Limb (tissue), 2 donors: ENCODE measurements around the gene C10orf90.
A peak's percentile ranks its signal among the peaks of the same experiment; 100 is the strongest.
"Not testable (repeated sequence)": the region's sequence is repeated elsewhere in the genome, so short reads cannot be mapped to it uniquely, and the experiment has no call there.

Source experiments
- DNase-seq, 2 donors: peaks; one replicate each; pipeline ENCODE4 v3.0.0-alpha.2; 2016; ENCODE audit errors: extremely low spot score in 2 of 2

Gene C10orf90

DNA sequence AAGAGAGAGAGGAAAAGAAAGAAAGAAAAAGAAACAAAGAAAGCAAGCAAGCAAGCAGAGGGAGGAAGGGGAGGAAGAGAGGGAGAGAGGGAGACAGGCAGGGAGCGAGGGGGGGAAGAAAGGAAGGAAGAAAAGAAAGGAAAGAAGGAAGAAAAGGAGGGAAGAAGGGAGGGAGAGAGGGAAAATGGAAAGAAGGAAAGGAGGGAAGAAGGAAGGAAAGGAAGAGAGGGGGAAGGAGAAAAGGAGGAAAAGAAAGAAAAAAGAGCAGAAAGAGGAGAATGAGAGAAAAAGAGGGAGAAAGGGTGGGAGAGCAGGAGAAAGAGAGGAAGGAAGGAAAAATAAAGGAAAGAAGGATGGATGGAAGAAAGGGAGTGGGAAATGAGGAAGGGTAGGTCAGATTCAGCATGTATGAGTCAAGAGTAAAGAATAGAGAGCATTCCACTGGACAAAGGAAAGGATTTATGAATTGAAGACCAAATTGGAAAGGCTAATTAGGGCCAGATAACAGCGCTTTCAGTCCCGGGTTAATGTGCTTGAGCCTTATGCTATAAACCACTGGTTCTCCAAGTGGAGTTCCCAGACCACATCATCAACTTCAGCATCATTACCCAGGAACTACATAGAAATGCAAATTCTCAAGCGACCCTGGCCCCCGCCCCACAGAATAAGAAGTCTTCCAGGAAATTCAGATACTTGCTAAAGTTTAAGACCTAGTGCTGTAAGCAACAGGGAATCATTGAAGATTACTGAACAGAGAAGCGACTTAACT, 85.1 kb downstream of the C10orf90 start:
- no peak for DNase-seq

DNA sequence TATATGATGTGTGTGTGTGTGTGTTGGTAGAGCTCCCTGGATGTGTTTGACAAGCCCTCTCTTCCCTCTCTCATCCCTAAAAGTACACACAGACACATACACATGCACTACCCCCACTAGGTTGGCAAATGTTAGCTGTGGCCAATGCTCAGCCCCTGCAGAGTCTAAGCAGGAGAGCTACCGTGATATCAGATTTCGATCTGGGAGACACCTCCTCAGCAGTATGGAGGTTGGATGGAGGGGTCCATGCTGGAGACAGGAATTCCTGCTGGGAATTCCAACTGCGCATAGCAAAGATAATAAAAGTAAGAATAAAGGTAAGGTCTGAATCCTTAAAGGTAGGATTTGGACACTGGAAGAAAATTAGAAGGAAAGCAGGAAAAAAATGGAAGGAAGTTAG, 85.7 kb downstream of the C10orf90 start:
- DNase-seq, result no peak

DNA sequence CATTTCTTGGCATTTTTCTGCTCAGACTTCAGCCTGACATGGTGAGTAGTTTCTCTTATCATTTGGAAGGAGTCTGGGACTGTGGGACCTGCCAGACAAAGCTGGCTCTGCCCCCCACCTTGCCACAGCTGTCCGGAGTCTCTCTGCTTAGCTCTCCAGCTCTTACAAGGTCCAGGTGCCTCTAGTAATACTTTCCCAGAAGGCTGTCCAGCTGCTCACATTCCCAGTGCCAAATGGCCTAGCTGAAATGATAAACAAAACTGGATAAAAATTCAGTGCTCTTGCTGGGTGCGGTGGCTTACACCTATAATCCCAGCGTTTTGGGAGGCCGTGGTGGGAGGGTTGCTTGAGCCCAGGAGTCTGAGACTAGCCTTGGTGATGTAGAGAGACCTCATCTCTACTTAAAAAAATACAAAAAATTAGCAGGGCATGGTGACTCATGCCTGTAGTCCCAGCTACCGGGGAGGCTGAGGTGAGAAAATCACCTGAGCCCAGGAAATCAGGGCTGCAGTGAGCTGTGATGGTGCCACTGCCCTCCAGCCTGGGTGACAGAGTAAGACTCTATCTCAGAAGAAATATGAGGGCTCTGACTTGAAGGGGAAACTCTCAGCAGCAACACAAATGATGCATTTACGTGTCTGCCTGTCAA, 86.8 kb downstream of the C10orf90 start:
- DNase-seq, result no peak

DNA sequence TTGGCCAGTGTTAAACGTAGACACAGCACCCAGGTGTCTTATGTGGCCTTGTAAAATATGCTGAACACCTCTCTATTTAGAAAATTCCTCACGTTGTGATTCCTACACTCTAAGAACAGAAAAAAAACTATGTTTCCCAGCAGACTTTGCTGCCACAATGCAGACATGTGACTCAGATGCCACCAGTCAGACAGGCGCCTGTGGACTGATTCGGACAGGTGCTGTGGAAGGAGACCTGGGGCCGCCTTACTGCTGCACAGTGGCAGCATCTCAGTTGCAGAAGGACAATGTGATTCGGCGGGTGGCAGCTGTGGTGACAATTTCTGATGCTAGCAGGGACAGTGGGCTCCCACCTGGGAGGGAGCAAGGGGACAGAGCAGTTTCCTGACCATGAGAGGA, 88.8 kb downstream of the C10orf90 start:
- DNase-seq, result no peak

DNA sequence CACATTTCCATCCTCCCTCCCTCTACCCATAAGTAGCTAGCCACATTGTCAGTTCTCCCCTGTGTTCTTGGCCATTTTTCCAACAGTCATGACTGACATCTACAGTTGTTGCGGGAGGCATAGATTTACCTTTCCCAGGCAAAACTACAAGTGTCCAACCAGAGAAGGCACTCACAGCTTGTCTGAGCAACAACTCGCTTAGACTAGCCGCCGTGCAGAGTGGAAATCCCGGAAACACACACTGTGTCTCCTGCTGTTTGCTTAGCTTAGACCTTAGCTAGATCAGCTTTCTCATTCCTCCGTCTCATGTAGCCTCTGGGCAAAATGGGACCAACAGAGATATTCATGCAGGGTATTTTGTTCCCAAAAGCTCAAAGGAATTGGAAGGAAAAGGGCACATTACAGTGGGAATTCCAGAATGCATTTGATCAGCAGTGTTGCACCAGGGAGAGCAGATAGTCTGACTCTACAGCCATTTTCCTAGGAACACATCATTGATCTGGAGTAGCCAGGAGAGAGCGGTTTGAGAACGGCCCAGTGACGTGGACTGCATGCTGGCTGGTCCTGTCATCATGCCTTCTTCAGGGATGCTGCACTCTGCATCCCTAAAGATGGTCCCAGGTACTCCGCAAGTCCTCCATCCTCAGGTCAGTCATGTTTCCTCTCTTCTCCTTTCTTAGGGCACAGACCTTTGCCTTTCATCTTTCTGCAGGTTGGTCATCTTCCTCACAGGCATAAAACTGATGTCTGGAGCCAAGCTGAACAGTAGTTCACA, 89.4 kb downstream of the C10orf90 start:
- DNase-seq, result no peak

DNA sequence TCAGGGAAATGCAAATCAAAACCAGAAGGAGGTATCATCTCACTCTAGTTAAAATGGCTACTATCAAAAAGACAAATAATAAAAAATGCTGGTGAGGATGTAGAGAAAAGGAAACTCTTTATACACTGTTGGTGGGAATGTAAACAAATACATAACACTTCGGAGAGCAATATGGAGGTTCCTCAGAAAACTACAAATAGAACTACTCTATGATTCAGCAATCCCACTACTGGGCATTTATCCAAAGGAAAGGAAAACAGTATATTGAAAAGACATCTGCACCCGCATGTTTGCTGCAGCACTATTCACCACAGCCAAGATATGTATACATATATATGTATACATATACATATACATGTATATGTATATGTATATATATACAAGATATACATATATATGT, 94.2 kb downstream of the C10orf90 start:
- DNase-seq, result no peak

DNA sequence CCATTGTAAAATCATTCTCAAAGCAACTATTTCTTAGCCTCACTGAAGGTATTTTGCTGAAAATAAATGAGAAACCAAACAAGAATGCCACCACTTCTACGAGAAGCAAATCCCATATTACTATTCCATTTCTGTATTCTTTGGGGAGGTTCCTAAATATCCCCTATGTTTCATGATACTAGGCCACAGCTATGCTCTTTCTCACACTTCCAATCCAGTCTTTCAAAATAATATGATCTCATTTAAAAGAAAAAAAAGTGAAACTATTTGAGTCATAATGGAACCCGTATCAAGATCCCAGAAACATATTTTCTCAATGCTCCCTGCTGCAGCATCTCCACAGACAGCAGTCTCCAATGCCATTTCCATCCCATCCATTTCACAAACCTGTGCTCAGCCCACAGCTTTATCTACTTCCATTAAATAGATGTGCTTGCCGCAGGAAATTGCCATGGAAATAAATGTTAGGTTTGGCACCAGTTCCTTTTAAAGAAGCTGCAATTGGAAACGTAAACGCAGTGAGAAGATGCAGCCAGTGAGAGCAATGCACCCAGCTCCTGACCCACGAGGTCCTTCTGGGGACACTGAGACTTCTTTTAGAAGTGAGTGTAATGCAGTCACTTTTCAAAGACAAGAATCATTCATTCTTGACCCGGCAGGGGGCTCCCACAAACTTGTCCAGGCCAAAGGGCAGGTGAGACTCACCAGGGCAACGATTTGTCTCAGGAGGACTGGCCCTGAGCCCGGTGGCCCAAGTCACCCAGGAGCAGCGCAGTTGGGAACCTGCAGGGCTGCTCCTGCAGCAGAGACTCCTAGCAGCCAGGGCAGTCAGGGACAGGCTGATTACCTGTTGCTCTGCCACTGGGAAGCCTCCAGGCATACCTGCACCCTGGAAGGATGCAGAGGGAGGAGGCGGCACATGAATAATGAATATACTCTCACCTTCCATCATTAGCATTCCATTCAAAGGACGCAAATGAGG, 99.6 kb downstream of the C10orf90 start:
- no peak for DNase-seq

DNA sequence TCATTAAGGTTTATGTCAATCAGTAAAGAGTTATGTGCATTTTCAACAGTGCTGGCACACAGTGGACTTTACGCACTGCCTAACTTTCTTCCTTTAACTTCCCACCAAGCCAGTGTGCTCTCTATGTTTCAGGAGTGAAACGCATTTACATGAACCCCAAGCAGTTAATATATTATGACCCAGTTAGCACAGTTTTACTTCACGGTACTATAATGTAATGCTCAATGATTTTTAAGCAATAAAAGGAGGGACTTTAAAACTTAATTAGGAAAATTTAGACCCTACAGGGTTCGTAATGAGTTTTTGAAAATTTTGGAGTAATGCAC, 100.3 kb downstream of the C10orf90 start:
- no peak for DNase-seq

DNA sequence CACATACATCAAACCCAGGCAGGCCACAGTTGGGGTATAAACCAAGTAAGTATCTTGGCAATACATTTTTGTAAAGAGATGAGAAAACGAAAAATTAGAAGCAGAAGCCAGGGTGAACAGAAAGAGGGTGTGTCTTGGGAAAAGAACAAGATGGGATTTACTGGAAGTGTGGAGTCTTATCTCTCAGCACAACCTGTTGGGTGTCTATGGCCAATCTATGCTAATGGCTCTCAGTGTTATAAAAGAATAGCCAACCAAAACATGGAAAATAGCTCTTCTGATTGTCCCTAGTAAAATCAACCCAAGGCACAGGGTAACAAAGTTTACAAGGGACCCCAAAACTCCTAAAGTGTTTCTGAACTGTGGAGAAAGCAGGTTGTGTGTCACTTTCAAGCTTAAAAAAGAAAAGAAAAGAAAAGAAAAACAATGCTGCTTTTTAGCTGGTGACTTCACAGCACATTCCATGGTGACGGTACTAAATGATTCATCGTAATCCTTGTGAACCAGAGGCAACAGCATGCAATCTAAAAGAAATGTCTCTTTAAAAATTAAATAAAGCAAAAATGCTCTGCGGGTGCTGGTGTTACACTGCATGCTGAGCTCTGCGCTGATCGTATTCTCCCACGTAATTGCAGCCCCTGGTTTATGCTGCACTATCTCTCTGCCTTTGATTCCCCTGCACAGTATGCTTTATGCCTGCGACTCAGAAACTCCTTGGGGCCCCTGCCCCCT, 100.8 kb downstream of the C10orf90 start:
- DNase-seq, result no peak

DNA sequence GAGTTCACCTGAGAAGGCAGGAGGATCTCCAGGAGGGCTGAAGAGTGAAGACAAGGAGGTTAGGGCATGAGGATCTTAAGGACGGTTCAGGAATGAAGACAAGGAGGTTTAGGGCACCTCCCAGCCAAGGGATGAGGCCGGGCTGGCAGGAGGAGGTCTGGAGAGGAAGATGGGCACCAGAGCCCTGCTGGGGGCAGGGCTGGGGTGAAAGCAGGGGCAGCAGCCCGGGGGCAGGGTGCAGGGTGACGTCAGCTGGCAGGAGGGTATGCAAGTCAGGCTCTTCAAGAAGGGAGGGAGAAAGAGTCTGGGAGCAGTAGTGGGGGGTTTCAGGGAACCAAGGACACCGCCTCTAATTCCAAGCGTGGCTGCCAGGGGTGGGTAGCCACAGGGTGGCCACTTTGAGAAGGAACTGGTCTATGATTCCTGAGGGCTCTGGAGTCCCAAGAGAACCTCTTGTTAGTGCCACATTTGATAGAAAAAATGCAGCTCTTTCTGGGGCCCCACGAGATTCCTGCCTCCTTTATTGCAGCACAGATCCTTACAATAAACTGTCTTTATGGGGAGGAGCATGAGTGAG, 101.6 kb downstream of the C10orf90 start:
- no peak for DNase-seq

DNA sequence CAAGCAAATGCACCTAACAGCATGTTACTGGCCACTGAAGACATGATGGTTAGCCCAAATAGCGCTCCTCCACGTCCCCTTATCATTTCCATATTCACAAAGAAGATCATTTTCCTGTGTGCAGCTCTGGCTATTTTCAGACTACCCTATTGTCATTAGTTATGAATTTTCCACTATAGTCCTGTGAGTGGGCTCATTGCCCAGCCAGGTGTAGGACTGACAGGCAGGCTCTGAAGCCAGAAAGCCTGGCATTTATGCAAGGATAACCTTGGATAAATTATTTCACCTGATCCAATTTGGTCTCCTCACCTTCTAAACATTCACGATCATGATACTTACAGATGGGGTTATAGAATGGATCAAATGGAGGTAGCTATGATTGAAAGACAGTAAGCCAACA, 104.6 kb downstream of the C10orf90 start:
- DNase-seq, result no peak

DNA sequence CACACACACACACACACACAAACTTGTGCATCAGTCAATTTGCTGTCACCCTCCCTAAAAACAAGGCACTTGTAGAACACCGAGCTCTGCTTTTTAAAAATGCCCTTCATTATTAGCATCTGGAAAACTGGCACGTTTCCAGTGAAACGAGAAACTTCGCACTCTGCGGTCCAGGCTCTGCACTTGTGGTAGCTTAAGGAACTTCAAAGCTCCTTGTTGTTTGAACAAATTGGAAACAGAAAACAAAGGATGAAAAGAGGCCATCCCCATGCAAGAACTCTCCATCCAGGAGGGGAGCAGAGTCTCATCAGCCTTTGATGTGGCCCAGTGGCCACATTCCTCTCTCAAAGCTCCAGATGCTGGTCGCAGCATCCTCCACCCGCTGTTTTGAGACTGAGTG, 105.1 kb downstream of the C10orf90 start:
- peak in 1 of 2 donors; percentile 14 for DNase-seq

DNA sequence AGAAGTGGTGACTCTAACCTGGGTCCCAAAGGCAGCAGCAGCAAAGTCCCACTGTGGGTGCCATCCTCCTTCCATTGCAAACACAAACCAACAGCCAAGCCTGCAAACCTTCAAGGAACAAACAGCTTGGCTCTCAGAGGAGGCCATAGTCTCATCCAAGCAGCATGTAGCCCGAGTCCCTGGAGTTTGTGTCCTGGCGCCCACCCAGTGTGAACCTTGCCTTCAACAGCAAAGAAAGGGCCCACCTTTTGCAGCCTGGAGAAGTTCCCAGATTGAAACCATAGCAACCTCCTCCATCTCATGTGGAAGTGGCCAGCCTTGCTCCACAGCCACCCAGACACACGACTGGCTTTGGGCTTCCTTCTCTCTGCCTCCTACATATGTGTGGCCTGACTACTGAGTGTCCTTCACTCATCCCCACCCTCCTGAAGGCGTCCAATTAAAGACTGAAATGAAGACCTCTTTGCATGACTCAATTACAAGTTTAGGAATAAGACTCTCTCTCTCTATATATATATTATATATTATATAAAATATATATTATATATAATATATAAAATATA, 106.1 kb downstream of the C10orf90 start:
- no peak for DNase-seq

DNA sequence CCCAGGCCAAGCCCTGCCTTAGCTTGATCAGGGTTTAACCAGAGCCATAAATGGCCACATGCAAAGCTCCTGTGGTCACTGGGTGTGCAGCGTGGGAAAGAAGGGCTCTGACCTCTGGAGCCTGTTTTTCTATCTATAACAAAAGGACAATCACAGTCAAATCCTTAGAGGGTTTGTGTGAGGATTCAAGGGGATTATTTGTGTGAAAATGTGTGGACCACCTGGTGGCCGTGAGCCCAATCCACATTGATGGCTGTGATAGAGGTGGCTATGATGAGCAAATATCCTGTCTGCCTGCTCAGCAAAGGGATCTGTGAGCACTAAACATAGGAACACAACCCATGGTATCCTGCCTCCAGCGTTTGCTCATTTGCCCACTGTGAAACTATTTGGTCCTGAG, 107.1 kb downstream of the C10orf90 start:
- DNase-seq, result no peak

DNA sequence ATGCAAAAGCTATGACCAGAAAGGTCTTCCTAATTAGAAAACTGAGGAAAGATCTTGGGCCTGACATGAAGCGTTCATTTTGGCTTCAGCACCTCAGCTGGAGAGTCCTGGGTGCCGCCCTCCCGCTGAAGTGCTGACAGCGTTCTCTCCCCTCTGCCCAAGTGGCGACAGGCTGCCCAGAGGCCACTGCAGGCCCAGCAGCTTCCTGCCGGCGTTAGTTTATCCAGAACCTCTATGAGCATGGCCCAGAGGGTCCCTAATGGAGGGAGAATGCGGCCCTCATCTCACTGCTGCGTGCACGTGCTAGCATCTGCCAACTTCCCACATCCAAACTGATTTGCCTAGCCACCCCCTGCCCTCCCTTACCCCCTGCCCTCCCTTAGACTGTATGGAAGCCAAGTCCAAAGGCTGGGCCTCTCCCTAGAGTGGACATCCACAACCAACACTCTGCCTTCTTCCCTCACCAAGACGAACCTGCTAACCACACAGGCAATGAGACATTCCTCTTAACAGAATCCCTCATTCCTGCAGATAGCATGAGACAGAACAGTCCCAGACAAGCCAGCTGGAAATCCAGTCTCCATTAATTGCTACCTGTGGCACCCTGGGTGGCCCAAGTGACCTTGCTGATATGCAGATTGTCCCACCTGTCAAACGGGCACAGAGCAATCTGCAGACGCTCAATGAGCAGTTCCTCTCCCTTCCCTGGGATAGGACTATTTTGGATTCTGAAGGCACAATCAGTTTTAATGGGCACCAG, 108.4 kb downstream of the C10orf90 start:
- no peak for DNase-seq

DNA sequence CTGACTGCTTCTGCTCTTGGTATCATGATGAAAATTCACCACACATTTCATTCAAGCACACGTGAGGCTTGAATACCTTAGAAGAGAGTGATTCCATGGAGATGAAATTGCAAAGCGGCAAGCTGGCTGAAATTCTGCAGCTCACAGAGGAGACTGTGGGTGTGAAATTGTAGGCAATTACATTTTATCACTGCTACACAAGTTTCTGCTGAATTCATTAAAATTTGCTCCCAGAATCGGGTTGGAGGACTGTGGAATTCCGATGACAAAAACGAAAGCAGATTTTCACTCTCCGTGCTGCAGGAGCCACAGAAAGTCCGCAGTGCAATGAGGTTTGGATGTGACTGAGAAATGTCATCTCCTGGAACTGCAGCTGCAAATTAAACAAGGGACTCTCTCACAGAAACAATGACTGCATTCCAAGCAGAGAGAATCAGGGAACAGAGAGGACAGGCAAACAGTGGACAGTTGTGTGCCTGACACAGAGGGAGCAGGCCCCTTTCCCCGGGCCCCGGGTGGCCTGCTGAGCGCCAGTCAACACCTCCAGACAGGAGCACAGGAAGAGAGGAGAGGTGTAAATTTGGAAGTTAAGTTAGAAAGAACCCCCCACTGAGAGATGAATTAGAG, 109.1 kb downstream of the C10orf90 start:
- DNase-seq, result peak in 1 of 2 donors; percentile 23

DNA sequence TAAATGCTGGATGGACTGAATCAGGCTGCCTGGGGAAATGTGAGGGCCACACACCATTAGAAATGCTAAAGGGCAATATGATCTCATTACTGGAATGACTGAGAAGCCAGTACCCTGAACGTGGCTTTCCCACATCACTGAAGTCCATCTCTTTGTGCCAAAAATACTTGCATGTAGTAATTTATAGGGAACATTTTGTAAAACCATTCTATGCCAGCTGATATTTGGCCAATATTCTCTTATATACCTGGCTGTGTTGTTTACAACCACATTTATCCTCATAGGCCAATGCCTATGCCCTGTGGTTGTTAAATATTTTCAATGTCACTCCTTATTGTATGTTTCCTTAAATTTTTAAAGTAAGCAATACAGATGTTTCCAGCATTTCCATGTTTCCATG, 111.6 kb downstream of the C10orf90 start:
- DNase-seq, result no peak

DNA sequence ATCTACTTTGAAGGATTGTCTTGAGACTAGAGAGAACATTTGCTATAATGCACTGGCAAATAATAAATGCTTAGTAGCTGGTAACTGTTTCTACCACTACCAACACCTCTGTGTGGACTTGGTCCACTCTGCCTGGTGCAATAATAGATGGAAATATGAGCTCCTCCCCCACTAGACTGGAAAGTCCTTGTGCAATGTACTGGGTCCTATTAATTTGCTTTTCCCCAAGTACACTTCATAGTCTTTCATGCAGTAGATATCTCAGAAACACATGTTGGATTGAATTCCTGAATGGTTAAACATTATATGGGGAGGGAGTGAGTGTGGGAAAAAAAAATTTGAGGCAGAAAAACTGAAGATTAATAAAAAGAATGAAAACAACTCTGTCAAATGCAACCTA, 119.3 kb downstream of the C10orf90 start:
- DNase-seq, result no peak

DNA sequence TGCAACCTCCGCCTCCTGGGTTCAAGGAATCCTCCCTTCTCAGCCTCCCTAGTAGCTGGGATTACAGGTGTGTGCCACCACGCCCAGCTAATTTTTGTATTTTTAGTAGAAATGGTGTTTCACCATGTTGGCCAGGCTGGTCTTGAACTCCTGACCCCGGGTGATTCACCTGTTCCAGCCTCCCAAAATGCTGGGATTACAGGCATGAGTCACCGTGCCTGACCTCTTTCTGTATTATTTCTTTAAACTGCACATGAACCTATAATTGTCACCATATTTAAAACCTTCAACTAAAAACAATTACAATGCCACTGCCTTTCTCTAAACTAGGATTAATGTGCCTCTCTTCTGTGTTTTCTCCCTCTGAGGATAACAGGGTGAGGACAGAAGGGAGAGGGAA, 119.9 kb downstream of the C10orf90 start:
- not testable (repeated sequence) for DNase-seq
